ENCODE data around the gene ATF7.

The ATF7 gene

DNA sequence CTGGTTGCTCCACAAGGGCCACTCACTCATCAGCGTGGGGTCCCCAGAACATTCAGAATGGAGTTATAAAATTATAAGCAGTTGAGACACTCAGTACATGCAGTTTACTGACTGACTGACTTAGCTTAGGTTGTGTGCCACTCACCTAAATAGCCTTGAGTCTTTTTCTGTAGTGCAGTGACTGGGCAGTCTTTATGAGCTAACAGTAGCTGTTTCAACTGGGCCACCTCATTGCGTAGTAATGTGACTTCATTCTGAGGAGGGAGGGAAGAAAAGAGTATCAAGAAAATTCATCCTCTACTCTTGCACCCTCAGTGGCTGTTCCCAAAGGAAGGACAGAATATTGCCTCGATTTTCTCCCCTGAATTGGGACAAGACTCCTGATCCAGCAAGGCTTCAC lies 103.1 kb downstream of the ATF7 start:
- no peak for DNase-seq (ENCODE audit: low read depth)

DNA sequence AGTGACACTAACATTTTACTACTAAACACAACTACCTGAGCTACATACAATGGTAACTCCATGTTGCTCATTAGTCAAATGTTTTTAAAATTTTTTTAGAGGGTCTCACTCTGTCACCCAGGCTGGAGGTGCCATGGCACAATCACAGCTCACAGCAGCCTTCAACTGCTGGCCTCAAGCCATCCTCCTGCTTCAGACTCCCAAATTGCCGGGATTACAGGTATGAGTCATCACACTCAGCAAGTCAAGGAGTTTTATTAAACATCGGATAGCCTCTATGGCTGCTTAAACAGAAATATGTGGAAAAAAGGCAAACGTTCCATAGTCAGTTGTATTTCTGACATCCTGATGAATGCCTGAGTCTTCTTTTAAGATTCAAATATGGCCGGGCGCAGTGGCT lies 107.8 kb downstream of the ATF7 start:
- no peak for DNase-seq (ENCODE audit: low read depth)

DNA sequence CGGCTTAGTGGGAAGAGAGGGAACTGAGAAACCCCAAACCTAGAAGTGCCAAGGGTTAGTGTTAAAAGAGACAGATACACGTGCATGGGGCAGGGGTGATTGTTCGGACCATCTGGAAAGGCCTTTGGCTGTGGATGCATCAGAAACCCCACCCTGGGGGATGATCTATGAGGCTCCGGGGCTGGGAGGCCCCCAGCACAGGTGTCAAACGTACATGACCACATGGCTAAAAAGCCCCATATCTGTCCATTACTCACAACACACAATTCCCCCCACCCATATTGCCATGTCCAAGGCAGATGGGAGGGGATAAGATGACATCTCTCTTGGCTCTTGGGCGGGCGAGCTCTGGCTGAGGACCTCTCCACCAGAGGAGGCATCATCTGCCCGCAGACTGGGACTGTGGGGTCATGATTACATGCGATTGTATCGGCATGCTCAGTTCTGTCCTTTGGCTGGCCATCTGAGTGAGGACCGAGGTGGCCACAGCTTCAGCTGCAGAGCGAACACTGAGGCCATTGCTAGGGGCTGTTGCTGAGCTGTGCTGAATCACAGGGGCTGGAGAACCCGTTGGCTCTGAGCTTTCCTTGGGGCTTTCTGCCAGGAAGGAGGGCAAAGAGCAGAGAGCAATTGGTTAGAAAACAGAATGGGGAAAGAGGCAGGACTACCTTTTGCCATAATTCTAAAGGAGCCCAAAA lies 109.3 kb downstream of the ATF7 start:
- no peak for DNase-seq (ENCODE audit: low read depth)

DNA sequence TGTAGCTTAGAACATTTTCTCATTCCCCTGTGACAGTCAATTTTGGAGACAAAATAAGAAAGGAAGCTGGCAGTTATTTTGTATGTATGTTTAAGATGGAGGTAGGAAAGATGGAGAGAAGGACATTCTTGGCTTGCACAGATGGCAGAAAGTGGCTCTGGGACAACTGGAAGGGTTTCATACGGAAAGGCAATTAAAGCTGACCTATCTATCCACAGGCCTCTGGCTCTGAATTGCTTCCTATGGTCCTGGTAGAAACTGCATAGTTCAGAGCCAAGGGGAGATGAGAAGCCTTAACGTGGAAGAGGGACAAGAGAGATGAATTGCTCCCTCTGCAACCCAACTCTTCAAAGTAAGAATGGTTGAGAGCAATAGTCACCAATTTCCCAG lies 110.9 kb downstream of the ATF7 start:
- no peak for DNase-seq (ENCODE audit: low read depth)

DNA sequence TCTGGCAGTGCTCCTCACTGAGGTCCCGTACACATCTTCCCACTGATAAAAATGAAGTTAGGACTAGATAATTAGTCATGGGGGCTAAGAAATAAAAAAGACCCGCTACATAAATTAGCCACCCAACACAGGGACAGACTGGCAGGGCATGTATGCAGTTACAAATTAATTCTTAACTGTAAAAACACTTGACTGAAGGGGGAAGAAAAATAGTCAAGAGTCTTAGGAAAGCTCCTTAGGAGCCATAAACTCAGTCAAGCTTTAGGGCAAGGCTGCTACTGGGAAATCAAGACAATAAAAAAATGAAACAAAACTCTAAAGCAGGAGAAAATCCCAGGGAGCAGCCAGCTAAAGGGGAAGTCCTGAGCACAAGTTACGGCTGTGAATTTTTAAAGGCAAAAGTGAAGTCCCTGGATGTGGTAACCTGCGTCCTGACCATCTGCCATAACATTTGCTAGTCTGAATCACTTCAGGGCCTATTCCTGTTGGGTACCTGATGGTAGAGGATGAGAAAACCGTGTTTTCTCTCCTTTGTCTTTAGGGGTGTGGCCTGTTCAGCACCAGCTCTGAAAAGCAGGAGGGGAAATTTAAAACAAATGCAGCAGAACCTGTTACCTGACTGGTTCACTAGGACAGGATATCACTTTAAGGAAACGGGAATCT lies 111.4 kb downstream of the ATF7 start:
- DNase-seq (ENCODE audit: low read depth): no peak

DNA sequence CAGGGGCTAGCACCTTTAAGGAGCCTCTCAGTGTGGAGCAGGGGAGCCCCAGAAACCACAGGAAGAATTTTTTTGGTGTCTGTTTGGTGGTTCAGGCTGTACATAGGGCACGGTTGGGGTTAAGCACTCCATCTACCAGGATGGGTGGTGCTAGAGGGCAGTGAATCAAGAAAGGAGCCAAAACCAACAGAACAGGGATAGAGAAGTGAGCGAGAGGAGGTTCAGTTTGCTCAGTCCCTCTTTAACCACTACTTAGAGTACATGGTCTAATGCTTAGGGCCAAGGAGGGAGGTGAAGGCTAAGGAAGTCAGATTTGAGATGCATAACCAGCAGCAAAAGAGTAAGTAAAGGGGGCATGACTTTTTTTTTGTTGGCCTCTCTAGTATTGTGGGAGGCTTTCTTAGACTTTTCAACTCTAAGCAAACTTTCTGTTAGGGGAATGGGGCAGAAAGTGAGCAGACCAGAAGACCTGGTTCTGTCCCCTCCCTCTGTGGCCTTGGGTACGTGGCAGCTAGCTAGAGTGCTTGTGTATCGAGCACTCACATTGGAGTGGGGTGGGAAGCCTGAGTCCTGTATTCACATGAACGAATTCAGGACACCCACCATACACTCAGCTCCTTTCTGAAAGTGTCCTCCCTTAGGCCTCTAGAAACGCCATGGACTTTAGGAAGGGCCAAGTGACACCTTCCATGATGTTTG lies 112.3 kb downstream of the ATF7 start:
- DNase-seq (ENCODE audit: low read depth): no peak

DNA sequence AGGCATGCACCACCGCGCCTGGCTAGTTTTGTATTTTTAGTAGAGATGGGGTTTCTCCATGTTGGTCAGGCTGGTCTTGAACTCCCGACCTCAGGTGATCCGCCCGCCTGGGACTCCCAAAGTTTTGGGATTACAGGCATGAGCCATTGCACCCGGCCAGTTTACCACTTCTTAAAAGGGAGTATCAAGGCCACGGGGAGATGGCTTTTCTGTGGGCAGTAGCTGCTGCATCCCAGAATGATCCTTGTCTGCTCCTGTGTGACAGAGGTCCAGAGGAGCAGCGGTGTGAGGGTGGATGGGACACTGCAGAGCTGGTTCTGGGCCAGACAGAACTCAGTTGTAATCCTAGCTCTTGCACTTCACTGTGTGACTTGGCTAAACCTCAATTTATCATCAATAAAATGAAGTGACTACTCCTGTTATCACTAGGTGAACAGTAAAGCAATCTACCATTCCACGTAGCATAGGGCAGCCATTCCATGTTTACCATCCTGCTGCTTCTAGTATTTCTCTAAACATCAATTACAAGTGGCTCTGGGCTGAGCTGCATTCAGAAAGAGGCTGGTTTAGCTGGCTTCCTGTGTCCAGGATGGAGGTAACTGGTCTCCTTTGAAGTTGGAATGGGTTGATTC lies 115.9 kb downstream of the ATF7 start:
- DNase-seq (ENCODE audit: low read depth): no peak

DNA sequence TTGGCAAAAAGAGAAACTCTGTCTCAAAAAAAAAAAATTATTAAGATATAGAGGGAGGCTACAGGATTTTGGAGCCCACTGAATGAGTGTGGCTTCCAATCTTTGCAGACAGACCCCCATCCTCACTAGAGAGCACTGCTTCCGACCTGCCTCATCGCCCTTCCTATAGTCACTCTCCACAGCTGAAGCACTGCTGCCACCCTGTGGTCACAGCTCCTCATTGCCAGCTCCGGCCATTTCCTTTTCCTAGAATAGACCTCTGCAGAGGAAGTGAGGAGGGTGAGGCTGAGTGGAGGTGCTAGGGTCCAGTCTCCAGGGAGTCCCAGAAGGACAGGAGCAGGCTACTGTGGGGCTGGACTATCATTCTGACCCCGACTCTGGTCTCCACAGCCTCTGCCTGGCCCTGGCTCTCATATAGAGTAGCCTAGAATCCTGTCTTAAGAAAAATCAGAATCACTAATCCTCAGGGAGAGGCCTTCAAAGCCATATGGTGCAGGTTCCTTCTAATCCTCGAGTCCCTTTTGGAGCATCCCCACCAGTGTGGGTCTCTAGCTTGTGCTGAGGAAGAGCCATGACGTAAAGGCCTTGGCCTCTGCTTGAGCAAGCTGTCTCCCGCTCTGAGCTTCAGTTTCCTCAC lies 117.5 kb downstream of the ATF7 start:
- peak; percentile 58 for DNase-seq (ENCODE audit: low read depth)

DNA sequence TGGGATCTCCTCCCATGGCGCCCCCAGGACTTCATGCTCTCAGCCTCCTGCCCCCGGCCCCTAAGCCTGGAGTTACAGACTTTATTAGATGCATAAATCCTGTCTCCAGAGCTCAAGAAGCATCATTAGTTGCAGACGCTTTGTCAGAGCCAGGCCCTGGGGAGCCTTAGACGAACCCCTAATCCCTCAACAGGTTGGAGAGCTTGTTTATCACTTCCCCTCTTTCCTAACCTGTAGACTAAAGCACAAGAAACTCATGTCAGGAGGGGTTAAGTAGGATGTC lies 118.6 kb downstream of the ATF7 start:
- DNase-seq (ENCODE audit: low read depth): no peak

DNA sequence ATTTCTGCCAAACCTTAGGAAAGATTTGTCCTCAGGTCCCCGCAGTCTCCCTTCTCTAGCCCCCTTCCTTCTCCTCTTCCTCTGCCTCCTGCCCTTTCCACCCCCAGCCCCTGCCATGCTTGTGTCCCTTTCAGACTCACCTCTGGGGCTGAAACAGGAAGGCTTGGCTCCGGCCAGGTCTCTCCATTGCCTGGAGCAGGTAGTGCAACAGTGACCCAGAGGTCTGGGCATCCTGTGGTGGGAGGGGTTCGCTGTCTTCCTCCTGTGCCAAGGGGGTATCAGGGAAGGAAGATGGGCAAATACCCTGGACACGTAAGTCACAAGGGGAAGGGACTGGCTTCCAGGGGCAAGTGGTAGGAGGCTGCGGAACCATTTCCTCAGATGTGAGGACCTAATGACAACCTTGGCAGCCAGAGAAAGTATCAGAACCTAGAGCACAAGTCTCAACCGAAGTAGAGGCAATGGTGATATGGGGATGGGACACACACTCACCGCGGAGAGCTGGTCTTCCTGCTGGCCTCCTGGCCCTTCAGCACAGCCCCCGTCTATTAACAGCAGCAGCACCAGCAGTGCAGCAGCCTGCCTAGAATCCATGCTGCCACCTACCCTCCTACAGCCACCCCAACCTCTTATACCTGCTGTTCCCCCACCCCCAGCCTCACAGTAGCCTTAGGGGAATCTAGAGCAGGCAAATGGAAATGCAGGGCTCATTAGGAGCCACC lies 119.1 kb downstream of the ATF7 start, which contains the start of gene NPFF:
NPFF (minus strand) TSS at position 604 of the 722 bp plus-strand sequence; CDS start at position 594, 10 bp downstream.
- DNase-seq (ENCODE audit: low read depth): no peak

DNA sequence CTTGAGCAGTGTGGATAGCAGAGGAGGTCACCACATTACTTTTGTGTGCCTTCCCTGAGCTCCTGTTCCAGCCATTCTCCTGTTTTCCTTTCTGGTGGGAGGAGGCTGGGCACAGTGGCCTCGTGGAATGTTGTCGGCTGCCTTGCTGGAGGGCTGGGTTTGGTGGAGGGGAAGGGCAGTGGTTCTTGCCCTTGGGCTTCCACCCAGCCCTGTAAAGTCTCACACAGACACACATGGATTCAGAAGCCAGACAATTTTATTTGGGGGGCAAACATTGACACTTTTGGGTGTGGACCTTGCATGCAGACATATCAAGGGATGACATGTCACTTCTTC lies 119.8 kb downstream of the ATF7 start:
- DNase-seq (ENCODE audit: low read depth): no peak

DNA sequence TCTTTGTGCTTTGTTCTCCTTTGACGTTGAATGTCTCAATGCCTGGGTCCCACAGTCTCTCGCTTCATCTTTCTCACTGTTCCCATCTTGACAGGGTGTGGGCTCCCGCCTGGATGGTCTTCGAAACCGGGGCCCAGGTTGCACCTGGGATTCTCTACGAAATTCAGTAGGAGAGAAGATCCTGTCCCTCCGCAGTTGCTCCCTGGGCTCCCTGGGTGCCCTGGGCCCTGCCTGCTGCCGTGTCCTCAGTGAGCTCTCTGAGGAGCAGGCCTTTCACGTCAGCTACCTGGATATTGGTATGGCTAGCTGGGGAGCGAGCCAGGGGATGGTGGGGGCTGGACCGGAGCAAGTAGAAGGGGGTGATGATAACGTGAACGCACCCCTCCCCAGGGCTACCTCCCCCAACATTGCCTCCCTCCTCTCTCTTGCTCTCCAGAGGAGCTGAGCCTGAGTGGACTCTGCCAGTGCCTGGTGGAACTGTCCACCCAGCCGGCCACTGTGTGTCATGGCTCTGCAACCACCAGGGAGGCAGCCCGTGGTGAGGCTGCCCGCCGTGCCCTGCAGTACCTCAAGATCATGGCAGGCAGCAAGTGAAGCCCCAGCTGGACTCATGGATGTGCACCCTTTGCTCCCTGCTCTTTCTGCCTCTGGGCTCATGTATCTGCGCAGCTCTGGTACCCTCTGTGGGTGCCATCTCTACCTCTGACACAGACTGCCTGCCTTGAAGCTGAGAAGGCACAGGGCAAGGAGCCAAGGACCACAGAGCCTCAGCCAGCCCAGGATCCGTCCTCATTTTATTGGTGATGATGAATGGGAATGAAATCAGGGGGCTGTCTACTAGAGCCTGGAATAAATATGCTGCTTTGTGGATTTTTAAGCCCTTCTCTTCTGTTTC lies 120.4 kb downstream of the ATF7 start:
- DNase-seq (ENCODE audit: low read depth): no peak

DNA sequence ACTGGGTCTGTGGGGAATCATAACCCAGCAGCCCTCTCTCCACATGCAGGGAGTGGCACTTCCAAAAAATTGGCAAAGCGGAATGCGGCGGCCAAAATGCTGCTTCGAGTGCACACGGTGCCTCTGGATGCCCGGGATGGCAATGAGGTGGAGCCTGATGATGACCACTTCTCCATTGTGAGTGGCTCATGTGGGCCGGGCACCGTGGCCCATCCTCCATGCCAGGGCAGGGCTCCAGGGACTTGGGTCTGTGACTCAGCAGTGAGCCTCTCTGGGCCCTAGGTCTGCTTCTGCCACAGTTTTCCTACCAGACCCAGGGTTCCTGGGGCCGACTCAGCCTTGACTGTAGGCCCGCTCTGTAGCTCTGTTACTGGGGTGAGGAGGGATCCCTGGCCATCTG lies 121.1 kb downstream of the ATF7 start:
- peak; percentile 83 for DNase-seq (ENCODE audit: low read depth)

DNA sequence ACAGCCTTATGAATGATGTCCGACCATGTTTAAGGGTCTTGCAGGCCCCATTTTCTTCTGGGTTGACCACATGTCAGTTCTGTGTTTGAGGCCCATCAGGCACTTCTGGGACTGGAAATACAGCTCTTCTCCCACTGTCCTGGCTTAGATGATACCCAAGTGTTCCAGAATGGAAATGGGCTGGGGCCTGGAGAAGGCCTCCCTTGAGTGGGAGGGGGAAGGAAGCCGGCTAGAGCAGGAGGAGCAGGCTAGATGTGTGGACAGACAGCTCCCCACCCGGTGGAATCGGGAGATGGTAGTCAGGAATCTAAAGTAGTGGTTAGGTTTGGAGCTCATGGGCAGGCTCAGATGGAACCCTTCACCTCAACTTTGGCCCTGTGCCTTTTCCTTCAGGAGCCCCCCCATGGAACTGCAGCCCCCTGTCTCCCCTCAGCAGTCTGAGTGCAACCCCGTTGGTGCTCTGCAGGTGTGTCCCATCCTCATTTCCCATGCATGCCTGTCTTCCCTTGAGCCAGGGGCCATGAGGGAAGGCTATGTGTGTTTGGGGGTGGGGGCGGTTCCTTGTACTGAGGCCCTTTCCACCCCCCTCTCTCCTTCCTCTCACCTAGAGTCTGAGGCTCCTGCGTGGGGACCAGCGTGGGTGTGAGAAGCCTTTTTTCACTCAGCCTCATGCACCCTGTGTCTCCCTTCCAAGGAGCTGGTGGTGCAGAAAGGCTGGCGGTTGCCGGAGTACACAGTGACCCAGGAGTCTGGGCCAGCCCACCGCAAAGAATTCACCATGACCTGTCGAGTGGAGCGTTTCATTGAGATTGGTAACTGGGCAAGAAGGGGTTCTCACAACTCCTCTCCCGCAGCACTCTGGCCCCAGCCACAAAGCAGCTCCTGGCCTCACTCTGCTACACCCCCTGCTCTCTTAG lies 121.9 kb downstream of the ATF7 start:
- no peak for DNase-seq (ENCODE audit: low read depth)

DNA sequence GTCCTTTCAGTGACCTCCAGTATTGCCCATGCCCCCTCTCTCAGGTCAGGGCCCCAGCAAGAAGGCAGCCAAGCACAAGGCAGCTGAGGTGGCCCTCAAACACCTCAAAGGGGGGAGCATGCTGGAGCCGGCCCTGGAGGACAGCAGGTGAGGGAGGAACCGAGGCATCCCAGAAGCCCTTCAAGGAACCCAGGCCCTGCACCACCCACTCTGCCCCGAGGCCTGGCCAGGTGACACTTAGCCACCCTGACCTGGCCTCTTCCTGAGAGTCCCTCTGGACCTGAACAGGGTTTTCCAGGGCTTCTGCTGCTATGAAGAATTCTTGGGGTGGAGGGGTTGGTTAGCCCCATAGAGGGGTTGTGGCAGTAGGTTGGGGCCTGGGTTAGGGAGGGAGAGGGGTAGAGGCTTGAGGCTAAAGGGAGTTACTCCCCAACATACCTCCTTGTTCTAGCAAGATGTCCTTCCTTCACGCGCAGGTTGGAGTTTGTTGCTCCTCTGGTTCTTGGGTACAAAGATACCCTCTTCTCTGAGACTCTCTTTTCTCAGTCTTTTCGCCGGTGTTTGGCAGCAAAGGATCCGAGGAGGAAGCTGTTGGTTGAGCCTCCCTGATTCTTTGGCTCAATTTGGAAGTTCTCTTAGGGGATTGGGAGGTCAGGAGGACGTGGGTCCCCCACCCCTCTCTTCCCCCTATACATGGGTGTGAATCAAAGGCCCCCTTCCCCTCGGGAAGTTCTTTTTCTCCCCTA lies 123.0 kb downstream of the ATF7 start:
- DNase-seq (ENCODE audit: low read depth): no peak

DNA sequence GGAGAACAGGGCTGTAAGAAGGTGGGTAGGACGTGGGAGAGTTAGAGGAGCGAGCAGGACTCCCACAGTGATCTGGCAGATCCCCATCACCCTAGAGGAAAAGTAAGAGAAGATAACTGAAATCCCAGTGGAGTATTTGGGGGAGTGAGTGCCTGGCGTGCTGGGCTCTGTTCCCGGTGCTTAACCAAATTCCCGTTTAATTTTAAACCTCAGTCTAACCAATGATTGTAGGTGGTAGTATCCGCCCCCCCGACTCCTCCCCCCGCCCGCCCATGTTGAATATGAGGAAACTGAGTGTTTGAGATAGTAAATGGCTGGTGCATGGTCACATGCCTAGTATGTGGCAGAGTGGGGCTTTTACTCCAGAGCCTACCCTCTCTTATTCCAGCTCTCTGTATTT lies 123.9 kb downstream of the ATF7 start:
- DNase-seq (ENCODE audit: low read depth): no peak

DNA sequence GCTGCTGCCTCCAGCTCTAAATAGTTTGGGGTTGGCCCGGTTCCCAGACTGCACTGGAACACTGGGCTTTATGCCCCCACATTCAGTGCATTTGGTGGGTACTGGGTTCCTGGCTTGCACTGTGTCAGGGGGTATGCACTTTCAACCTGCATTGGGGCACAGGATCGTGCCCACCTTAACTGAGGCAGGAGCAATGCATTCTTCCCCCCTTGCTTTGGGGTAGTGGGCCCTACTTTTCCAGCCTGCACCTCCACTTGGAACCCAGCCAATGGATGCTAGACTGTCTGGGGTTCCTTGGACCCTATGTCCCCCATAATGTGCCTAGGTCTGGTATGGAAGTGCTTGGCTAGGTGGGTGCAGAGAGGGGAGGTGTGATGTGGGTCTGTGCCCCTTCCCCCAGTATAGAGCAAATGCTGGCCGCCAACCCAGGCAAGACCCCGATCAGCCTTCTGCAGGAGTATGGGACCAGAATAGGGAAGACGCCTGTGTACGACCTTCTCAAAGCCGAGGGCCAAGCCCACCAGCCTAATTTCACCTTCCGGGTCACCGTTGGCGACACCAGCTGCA lies 124.5 kb downstream of the ATF7 start:
- DNase-seq (ENCODE audit: low read depth): no peak

DNA sequence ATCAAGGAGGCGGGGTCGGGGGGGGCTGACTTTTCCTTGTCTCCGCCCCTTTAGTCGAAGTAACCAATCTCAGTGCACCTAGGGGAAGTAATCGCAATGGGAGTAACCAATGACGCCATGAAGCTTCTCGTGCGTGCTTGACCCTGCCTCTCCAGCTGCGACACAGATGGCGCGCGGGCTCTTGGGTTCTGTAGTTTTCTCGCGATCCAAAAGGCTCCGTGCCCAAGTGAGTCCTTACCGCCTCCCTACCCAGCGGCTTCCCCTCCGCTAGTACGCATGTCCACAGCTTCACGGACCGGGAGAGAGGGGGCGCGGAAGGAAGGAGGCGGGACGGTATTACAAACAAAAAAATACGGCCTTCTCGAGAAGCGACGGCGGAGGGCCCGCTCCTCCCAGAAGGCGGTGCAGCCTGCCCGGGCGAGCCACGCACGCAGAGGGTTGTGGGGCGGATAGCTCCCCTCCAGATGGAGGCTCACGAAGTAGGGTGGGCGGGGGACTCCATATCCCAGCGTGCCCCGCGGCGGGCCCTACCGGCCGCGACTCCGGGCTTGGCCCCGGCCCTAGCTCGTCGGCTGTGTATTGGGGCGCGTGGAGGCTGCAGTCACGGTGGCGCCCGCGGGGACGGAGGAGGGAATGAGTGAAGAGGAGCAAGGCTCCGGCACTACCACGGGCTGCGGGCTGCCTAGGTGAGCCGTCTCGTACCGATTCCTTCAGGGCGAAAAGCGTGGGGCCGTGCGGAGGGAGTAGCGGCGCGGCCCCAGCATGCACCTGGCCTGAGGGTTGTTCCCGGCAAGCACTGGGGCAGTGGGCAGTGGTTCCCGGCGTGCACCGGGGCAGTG lies 125.2 kb downstream of the ATF7 start, which contains the start of gene TARBP2:
TARBP2 (plus strand) TSS at position 508 of the 839 bp plus-strand sequence; CDS start at position 634, 126 bp downstream.
- DNase-seq (ENCODE audit: low read depth): peak; percentile 100
